HG03457 (cell line): Measurements from ENCODE around the gene CCDC186.

Experiments used
- ATAC-seq: cut with Tn5 transposase; IDR thresholded peaks from one replicate; pipeline ENCODE4 v1.9.1; 2021; ENCODE audit warnings: moderate number of reproducible peaks; ENCODE audit not compliant: unreplicated experiment

Gene CCDC186

DNA sequence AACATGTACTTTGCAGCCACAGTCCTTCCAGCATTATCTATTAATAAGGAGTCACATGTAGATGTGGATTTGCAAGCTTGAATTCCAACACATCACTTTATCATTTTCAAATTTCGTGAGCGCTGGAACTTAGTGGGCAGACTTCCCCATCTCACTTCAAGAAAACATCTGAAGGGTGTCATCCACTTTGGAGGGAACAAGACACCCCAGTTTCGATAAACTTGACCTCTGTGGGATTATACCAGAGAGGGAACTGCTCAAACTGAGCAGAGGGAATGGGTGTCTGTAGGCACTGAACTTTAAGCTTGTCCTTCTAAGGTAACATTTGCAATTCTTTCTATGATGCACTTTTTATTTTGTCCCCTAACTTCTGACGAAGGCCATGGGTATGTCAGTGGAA lies 102.8 kb downstream of the CCDC186 start:
- no peak for ATAC-seq
